Pulmonary artery endothelial cell (primary cell): ENCODE measurements around the gene ZNF692. TPM values are rescaled to one million over a fixed set of nuclear protein-coding genes. Genes with fewer than 3 reads are reported as not detected.

ENCODE experiments used
- DNase-seq: peaks from one replicate; pipeline ENCODE4 v3.0.0-alpha.2; 2011; ENCODE audit warnings: low read depth, low spot score
- total RNA-seq: library from RNA; depleted of rRNA; stranded (reverse); fragments of >200 nt; gene quantifications from 2 replicates; pipeline ENCODE4 v1.2.3, GENCODE V29; 2014

The ZNF692 gene
- total RNA-seq, 1 donor from 2014 or later, result 8.6 TPM

GRCh38 chr1:248825573-248825908 is 33.3 kb downstream of the ZNF692 start:
- DNase-seq, result no peak

- DNase-seq, result no peak
Observed at GRCh38 chr1:248825136-248825535, 33.7 kb downstream of the ZNF692 start.

GRCh38 chr1:248824701-248825100 is 34.2 kb downstream of the ZNF692 start:
- no peak for DNase-seq

- DNase-seq, result no peak
Observed at GRCh38 chr1:248824301-248824700, 34.6 kb downstream of the ZNF692 start.

GRCh38 chr1:248823517-248824001 is 35.3 kb downstream of the ZNF692 start:
- DNase-seq, result no peak

GRCh38 chr1:248822148-248823032 is 36.5 kb downstream of the ZNF692 start:
- DNase-seq, result no peak

DNA sequence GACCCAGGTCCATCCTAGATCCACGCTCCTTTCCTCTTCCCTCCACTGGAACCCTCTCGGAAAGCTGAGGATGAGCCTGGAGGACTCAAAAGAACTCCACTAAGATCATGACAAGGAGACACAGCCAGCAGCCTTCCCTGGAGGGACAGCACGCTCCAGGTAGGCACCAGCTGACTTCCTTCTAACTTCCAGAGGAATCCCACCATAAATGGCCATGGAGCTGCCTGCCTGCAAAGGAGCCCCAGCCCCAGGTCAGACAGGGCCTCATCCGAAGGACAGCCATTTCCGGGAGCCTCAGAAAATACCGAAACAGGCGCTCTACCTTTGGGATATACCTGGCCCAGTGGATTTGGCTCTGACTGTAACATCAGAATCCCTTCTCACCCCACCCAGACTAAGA is 37.2 kb downstream of the ZNF692 start:
- DNase-seq, result no peak

GRCh38 chr1:248821101-248821500 is 37.8 kb downstream of the ZNF692 start:
- DNase-seq, result no peak

DNA sequence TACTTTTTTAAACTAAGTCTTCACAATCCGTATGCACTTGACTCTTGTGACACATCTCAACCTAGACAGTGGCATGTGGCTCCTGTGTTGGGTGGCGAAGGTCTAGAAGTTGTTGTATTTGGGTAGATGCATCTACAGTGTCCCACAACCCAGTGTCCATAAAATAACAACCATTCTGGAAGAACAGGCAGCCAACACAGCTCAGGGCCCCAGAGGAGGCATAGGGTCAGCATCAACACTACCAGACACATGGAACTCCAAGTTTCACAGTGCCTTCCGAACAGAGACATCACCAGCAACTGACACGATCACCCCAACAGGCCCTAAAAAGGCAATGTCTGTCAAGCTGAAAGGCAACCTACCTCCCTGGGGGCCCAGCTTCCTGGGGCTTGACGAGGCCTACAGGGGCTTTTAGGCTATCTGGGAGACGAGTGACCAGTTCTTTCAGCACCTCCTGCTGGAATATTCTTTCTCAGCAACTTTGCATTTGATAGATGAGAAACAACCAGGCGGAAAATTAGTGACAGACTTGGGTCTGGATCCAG is 38.8 kb downstream of the ZNF692 start:
- DNase-seq, result no peak

GRCh38 chr1:248818505-248819374 is 40.1 kb downstream of the ZNF692 start:
- DNase-seq, result no peak

GRCh38 chr1:248817065-248817464 is 41.8 kb downstream of the ZNF692 start:
- no peak for DNase-seq

GRCh38 chr1:248816042-248816851 is 42.6 kb downstream of the ZNF692 start:
- DNase-seq, result no peak

- DNase-seq, result no peak
Observed at GRCh38 chr1:248815407-248816034, 43.4 kb downstream of the ZNF692 start.

- DNase-seq, result no peak
Observed at GRCh38 chr1:248814351-248814750, 44.5 kb downstream of the ZNF692 start.

- no peak for DNase-seq
Observed at GRCh38 chr1:248813546-248813945, 45.3 kb downstream of the ZNF692 start.

GRCh38 chr1:248812736-248813425 is 46.0 kb downstream of the ZNF692 start:
- DNase-seq, result no peak

GRCh38 chr1:248811514-248812490 is 47.1 kb downstream of the ZNF692 start:
- DNase-seq, result no peak

DNA sequence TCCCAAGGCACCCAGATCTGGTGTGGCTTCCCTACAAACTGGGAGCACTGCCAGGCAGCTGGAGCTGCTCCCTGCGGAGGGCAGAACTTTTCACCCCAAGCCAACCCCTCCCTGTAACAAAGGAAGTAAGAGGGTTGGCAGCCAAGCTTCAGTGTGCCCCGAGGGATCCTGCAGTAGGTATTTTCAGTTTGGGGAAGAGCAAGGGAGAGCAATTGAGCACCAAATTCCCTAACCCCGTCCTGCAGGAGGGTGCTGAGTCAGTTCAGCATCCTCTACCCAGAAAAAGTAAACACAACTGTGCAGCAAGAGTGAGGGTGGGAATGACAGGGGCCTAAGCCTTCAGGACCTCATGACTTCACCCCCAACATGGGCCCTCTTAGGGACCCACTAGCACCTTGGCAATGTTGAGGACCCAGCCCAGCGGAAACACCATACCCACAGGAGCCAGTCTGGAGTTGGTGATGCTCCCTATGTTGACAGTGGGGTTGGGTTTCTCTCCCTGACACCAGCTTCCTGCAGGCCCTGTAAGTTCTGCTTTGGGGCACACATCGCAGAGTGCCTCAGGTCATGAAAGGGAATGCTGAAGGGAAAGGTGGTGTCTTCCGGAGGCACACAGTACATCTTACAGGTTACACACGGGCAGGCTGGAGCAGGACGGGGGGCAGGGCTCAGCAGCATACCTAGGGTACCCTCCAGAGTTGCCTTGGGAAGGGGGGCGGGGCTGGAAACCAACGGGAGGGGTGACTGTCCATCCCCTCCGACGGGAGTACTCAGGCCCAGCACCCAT is 48.0 kb downstream of the ZNF692 start:
- no peak for DNase-seq
